GM19397 (cell line): ENCODE results near the gene EVI5.

Experiments
- ATAC-seq: cut with Tn5 transposase; IDR thresholded peaks from one replicate; pipeline ENCODE4 v1.9.1; 2021; ENCODE audit warnings: mild to moderate bottlenecking, moderate library complexity; ENCODE audit not compliant: unreplicated experiment

EVI5 gene

DNA sequence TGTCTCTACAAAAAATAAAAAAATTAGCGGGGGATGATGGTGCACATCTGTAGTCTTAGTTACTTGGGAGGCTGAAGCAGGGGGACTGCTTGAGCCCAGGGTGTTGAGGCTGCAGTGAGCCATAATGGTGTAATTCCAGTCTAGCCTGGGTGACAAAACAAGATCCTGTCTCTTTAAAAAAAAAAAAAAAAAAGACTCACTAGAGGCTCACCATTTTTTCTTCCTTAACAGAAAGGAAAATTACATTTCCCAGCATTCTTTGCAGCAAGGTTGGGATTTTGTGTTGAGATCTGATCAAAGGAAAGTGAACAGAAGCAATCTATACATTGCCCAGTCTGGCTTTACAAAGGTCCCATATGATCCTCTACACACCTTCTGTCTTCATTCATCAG, 319.7 kb downstream of the EVI5 start:
- no peak for ATAC-seq

- ATAC-seq = no peak
Measured at GRCh38 chr1:92464588-92465255, 320.2 kb downstream of the EVI5 start.

- peak; percentile 50 for ATAC-seq
Measured at GRCh38 chr1:92461364-92462097, 323.4 kb downstream of the EVI5 start.

- ATAC-seq = no peak
Measured at GRCh38 chr1:92459871-92460320, 325.0 kb downstream of the EVI5 start.
